T-helper 1 cell treated with Interleukin-12 subunit alpha and Interleukin-12 subunit beta and Interleukin-4 antibody, amounts not matched to agents 30 ng/mL and 1 ng/mL, for 36 hours (primary cell): Measurements from ENCODE around the gene ARID3A. TPM values are rescaled to one million over a fixed set of nuclear protein-coding genes. Genes with fewer than 3 reads are reported as not detected.

Experiments
- intact Hi-C: fragments of 100-400 bp; cut with micrococcal nuclease; formaldehyde crosslinking; loops from one replicate; pipeline ENCODE4 v1.15.1; 2024
- total RNA-seq: library from RNA; stranded (reverse); gene quantifications from 2 replicates; pipeline ENCODE4 v1.2.3, GENCODE V29; 2022

The ARID3A gene
- total RNA-seq, 1 donor from 2014 or later, result 28.9 TPM

- intact Hi-C loops, result loop anchor here (1.0 to 5.0 kb wide), 4 partner anchors 59 to 212 kb away; partner anchors contain the start of gene PTBP1
These were observed 58.5 kb downstream of the ARID3A start, which contains the start of gene WDR18 for GRCh38 chr19:984165-984967. Gene WDR18, plus strand, starts transcription at chr19:984345. Its CDS starts 9 bp downstream, at chr19:984354.

- intact Hi-C loops, result no loop called here
These were observed 60.2 kb downstream of the ARID3A start for GRCh38 chr19:986083-986482.

DNA sequence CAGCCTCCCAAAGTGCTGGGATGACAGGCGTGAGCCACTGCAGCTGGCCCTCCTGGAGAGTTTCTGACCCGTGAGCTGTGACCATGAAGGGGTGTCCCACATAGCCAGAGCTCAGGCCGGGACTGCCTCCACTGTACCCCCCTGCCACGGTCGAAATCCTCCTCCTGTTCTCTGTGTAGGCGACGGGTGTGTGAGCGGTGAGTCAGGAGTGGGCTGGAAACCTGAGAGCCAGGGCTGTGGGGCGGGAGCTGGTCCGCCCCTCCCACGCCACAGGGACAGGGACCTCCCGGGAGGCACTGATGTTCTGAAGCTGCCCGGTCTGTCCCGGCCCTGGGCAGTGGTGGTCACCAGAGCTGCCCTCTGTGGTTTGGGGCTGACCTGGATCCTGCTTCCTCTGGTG, 62.2 kb downstream of the ARID3A start:
- intact Hi-C loops, result no loop called here

DNA sequence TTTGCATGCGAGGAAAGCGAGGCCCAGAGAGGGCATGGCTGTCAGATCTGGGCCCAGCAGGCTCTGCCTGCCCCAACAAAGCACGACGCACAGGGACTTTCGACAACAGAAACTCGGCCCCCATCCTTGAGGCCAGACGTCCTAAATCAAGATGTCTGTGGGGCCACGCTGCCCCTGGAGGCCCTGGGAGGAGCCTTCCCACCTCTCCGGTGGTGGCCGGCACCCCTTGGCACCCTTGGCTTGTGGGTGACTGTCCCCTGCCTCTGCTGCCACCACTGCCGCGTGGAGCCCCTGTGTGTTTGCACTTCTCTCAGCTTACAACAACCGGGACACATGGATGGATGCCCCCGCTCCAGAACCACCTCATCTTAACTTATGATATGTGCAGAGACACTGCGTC, 62.7 kb downstream of the ARID3A start:
- intact Hi-C loops, result no loop called here

- intact Hi-C loops, result no loop called here
These were observed 63.7 kb downstream of the ARID3A start for GRCh38 chr19:989381-990081.

DNA sequence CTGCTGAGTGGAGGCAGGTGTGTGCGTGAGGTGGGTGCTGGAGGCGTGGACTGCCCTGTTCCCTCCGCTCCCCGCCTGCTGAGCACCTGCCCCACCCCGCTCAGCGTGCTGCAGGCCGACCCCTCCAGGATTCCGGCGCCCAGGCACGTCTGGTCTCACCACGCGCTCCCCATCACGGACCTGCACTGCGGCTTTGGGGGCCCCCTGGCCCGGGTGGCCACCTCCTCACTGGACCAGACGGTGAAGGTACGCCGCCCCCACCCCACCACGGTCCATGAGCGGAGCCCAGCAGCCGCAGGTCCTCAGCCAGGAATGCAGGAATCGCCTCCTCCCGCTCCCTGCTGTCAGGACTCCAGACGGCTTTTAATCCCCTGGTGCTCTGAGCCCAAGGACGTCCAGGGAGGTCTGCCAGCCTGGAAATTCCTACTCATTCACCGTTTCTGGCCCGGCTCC, 64.3 kb downstream of the ARID3A start:
- intact Hi-C loops, result no loop called here

GRCh38 chr19:990746-991145, 64.9 kb downstream of the ARID3A start:
- intact Hi-C loops, result loop anchor here (1.0 kb wide), 2 partner anchors 73 to 128 kb away; no protein-coding TSS in a partner anchor

- intact Hi-C loops, result loop anchor here (1.0 kb wide), 2 partner anchors 72 to 129 kb away; no protein-coding TSS in a partner anchor
These were observed 65.5 kb downstream of the ARID3A start for GRCh38 chr19:991174-991931.

DNA sequence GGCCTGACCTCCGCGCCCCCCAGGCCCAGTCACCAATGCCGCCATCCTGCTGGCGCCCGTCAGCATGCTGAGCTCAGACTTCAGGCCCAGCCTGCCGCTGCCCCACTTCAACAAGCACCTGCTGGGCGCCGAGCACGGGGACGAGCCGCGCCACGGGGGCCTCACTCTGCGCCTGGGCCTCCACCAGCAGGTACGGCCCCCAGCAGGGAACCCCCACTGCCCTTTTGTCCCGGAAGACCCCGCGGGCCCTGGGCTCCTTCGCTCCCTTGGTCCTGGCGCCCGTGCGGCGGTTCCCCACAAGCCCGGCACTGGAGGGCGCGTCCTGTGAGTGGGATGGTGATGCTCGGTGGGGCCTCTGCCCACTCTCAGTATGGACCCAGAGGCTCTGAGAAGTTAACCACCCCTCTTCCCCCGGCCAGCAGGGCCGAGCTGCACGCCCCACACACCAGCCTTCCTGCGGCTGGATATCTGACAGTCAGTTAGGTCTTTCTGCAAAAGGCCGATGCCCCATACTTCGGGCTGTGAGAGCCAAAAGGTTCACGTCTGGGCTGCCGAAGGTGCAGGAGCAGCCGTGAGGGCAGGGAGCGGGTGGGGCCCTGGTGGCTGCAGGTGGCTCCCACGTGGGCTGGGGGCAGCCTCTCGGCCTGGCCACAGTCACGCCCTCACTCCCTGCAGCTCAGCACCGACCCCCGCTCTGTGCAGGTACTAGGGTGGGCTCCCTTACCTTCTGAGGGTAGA, 66.3 kb downstream of the ARID3A start:
- intact Hi-C loops, result loop anchor here (1.0 kb wide), 2 partner anchors 71 to 130 kb away; no protein-coding TSS in a partner anchor

GRCh38 chr19:992670-993055, 66.8 kb downstream of the ARID3A start:
- intact Hi-C loops, result no loop called here

GRCh38 chr19:993361-993830, 67.6 kb downstream of the ARID3A start:
- intact Hi-C loops, result no loop called here

DNA sequence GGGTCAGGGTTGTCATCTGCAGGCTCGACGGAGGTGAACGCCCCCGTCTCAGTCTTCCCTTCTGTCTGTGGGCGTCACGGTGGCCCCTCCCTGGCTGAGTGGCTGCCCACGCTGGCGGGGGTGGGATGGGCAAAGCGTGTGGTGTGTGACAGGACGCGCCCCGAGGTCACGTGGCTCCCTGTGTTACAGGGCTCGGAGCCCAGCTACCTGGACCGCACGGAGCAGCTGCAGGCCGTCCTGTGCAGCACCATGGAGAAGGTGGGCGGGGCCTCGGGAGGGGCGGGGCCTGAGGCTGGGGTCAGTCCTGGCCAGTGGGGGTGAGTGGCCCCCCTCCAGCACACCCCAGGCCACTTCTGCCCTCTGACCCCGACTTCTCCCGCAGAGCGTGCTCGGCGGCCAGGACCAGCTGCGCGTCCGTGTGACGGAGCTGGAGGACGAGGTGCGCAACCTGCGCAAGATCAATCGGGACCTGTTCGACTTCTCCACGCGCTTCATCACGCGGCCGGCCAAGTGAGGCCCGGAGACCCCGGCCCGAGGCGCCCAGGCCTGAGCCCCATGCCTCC, 68.1 kb downstream of the ARID3A start:
- intact Hi-C loops, result no loop called here

DNA sequence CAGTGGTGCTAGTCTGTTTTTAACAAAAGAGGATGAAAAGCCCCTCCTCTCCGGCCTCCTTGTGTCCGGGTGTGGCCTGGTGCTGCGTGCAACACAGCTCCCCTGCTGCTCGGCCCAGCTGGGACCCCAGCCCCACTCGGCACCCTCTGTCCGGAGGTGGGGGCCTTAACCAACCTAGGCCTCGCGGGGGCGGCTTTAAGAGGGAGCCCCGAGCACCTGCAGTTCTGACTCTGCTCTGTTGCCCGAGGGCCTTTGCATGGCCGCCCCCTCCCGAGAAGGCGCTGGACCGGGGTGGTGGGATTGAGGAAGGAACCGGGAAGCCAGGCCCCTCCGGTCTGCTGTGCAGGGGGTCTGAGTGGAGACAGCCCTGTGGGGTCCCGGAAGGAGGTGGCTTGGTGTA, 68.7 kb downstream of the ARID3A start:
- intact Hi-C loops, result no loop called here

DNA sequence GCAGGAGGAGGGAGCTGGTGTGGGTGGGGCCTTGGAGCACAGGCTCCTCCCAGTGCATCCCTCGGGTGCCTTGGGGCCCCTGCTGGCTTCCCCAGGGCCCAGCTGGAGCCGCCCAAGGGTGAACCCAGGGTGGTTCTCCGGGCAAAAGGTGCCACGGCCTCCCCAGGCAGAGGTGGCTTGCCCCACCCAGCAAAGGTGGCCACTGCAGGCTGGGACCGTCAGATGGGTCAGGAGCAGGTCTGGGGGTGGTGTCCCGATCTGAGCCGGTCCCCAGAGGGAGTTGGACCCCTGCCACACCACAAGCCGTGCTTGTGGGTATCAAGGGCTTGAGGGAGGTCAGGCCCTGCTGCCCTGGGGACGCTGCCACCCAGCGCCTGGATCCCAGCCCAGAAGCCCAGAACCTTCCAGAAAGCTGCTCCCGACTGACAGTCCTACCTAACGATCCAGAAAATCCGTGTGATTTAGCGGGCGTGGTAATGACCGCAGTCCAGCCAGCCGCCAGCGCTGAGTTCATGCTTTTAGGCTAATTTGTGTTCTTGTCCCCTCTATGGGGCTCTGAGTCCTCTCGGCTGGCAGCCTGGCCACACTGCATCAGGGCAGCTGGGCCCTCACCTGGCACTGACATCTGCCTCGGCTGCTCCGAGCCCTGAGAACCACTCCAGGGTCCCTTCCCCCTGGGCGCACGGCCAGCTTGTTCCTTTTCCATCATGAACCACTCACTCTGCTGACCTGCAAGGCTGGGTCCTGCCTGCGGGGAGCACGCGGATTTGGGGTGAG, 69.4 kb downstream of the ARID3A start:
- intact Hi-C loops, result no loop called here

DNA sequence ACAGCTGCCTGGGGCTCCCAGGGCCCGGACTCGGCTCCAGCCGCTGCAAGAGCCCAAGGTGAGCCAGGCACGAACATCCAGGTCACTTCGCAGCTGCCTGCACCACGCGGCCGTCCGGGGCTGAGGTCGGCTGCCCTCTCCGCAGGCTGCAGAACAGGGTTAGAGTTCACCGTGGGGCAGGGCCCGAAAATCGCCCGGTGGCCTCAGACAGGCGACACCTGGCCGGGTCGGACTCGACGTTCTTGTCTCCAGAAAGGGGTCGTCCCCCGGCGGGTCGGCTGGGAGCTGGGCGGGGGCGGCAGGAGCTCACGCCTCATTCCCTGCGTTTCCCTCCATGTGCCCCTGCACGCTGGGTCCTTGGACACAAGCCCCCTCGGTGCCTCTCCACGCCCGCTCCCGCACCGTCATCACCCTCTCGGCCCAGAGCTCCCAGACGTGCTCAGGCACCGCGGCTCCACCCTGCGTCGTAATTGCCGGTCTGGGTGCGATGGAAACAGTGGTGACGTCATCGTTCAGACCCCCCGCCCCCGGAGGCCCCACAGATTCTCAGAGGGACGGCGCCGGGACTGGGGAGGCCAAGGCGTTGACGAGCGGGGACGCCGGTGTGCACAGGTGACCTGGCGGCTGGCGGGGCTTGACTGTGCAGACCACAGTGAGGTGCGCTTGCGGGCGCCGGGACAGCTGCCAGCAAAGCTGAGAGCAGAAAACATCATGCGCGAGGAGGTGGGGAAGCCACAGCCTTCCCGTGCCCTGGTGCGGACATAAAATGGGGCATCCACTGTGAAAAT, 70.4 kb downstream of the ARID3A start:
- intact Hi-C loops, result loop anchor here (1.0 kb wide), 1 partner anchor 25 kb away; the partner anchor contains the start of genes RNU6-2 and TMEM259

- intact Hi-C loops, result no loop called here
These were observed 72.2 kb downstream of the ARID3A start for GRCh38 chr19:998064-998463.

GRCh38 chr19:999379-999719, 73.5 kb downstream of the ARID3A start:
- intact Hi-C loops, result no loop called here

DNA sequence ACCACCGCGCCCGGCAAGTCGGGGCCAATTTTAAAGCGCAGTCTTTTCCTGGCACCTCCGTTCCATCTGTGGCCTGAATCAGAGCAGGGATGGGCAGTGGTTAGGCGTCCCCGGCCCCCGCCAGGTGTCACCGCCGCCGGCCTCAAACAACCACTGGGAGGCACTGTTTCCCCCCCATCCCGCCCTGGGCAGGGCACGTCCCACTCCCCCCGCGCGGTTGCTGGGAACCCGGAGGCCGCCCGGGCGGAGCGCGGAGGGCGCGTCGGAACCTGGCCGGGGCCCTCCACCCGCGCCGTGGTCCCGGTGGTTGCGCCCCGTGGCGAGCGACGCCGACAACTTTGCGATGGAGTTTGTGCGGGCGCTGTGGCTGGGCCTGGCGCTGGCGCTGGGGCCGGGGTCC, 74.3 kb downstream of the ARID3A start, which contains the start of gene GRIN3B:
TSS of gene GRIN3B (plus strand) at position 325 of the 400 bp plus-strand sequence. CDS start at position 344, 19 bp downstream.
- intact Hi-C loops, result no loop called here
